B cell (primary cell): ENCODE measurements around the gene LAMA3. TPM values are rescaled to one million over a fixed set of nuclear protein-coding genes. Genes with fewer than 3 reads are reported as not detected.

Source experiments
- ATAC-seq: fragments of 200-7000 bp; cut with Tn5 transposase; one replicate; pipeline ENCODE4 v1.10.0; 2021; ENCODE audit warnings: low read depth, mild to moderate bottlenecking, moderate number of reproducible peaks, moderate library complexity
- CTCF ChIA-PET: fragments of 350-600 bp; sonication (Branson Sonifier 250); formaldehyde crosslinking; loops from one replicate; lab custom pipeline; 2021; ENCODE audit warnings: antibody characterized with exemption, inconsistent platforms; lab: Charles Lee
- POLR2A ChIA-PET: fragments of 350-600 bp; sonication (Branson Sonifier 250); formaldehyde crosslinking; loops from one replicate; lab custom pipeline; 2021; ENCODE audit warnings: antibody characterized with exemption; lab: Charles Lee
- DNase-seq: peaks from one replicate; pipeline ENCODE4 v3.0.0; 2013
- H2AFZ ChIP-seq: 2 replicates; pipeline ENCODE4 v1.6.1; 2012; ENCODE audit warnings: mild to moderate bottlenecking, low read depth, low read length; ENCODE audit not compliant: insufficient read depth, poor library complexity, severe bottlenecking
- H3K27ac ChIP-seq, 2 donors: 1 replicate in 1 of 2; 2 replicates in 1 of 2; pipeline ENCODE4 v1.5.1; 2012 to 2013; ENCODE audit warnings: low read length in 2 of 2, mild to moderate bottlenecking in 2 of 2, moderate library complexity in 1 of 2
- H3K27me3 ChIP-seq, 4 experiments: fragments of 200-600 bp in 1 of 4; sonication (generic) in 1 of 4; replicated peaks in 1 of 4; 1 replicate in 2 of 4; 2 replicates in 2 of 4; pipeline versions ENCODE4 v1.6.1 to v1.7.0; 2013 to 2016; ENCODE audit warnings: low read length in 3 of 4, mild to moderate bottlenecking in 2 of 4, mixed read lengths in 1 of 4, moderate library complexity in 1 of 4; ENCODE audit not compliant: insufficient read depth in 4 of 4, control insufficient read depth in 3 of 4; ENCODE audit errors: control extremely low read depth in 1 of 4
- H3K36me3 ChIP-seq, 2 experiments: replicated peaks in 1 of 2; 1 replicate in 1 of 2; 2 replicates in 1 of 2; pipeline versions ENCODE4 v1.6.1 to v1.7.1; 2013; ENCODE audit warnings: low read length in 1 of 2; ENCODE audit not compliant: insufficient read depth in 2 of 2, control insufficient read depth in 1 of 2; ENCODE audit errors: control extremely low read depth in 1 of 2, extremely low read depth in 1 of 2
- H3K4me1 ChIP-seq, 2 donors: fragments of 200-600 bp in 1 of 2; sonication (generic) in 1 of 2; 1 replicate in 1 of 2; 2 replicates in 1 of 2; pipeline versions ENCODE4 v1.5.1 to v1.6.1; 2013 to 2017; ENCODE audit warnings: low read length in 2 of 2; ENCODE audit not compliant: control insufficient read depth in 2 of 2, insufficient read depth in 2 of 2
- H3K4me2 ChIP-seq: replicated peaks from 2 replicates; pipeline ENCODE3; 2012; ENCODE audit warnings: mild to moderate bottlenecking, low read depth, low read length; ENCODE audit not compliant: poor library complexity, severe bottlenecking
- H3K4me3 ChIP-seq, 5 experiments: fragments of 200-600 bp in 1 of 5; sonication (generic) in 1 of 5; 1 replicate in 3 of 5; 2 replicates in 2 of 5; pipeline versions ENCODE4 v1.5.1 to v1.7.0; 2011 to 2016; ENCODE audit warnings: low read length in 4 of 5, mild to moderate bottlenecking in 4 of 5, low read depth in 2 of 5, control low read depth in 1 of 5, moderate library complexity in 1 of 5; ENCODE audit not compliant: insufficient read depth in 1 of 5; ENCODE audit errors: control extremely low read depth in 1 of 5, extremely low read depth in 1 of 5
- H3K79me2 ChIP-seq: fragments of 200-600 bp; sonication (generic); one replicate; pipeline ENCODE4 v1.6.0; 2016; ENCODE audit warnings: low read length; ENCODE audit not compliant: control insufficient read depth, insufficient read depth
- H3K9ac ChIP-seq: fragments of 200-600 bp; sonication (generic); 2 replicates; pipeline ENCODE4 v1.6.1; 2017; ENCODE audit warnings: mild to moderate bottlenecking, low read length, moderate library complexity
- H3K9me3 ChIP-seq, 3 donors: one replicate each; pipeline versions ENCODE4 v1.6.1 to v1.7.1; 2013; ENCODE audit warnings: low read length in 2 of 3; ENCODE audit not compliant: control insufficient read depth in 2 of 3, insufficient read depth in 1 of 3; ENCODE audit errors: control extremely low read depth in 1 of 3
- H4K20me1 ChIP-seq: 2 replicates; pipeline ENCODE4 v1.6.0; 2012; ENCODE audit warnings: mild to moderate bottlenecking, low read length; ENCODE audit not compliant: insufficient read depth, control insufficient read depth, poor library complexity, severe bottlenecking
- H3K27ac Mint-ChIP-seq: one replicate; pipeline ENCODE4 v1.8.0; 2021; ENCODE audit warnings: mixed read lengths
- H3K27me3 Mint-ChIP-seq: one replicate; pipeline ENCODE4 v1.8.0; 2021; ENCODE audit warnings: mixed read lengths
- H3K4me1 Mint-ChIP-seq: one replicate; pipeline ENCODE4 v1.8.0; 2021; ENCODE audit warnings: mixed read lengths
- H3K4me3 Mint-ChIP-seq: one replicate; pipeline ENCODE4 v1.8.0; 2021; ENCODE audit warnings: mixed read lengths
- H3K9me3 Mint-ChIP-seq: one replicate; pipeline ENCODE4 v1.8.0; 2022; ENCODE audit warnings: mixed read lengths; ENCODE audit not compliant: insufficient read depth
- CTCF ChIP-seq: fragments of 200-600 bp; IDR thresholded peaks from one replicate; pipeline ENCODE4 v1.8.0; 2022; ENCODE audit warnings: antibody characterized with exemption, mild to moderate bottlenecking
- EZH2 ChIP-seq: IDR thresholded peaks from 2 replicates; pipeline ENCODE4 v1.6.1; 2012; ENCODE audit warnings: borderline replicate concordance, low read depth, mild to moderate bottlenecking, moderate library complexity, low read length; ENCODE audit not compliant: insufficient read depth, poor library complexity, severe bottlenecking
- WGBS: methylation state at CpG from one replicate; pipeline ENCODE4 v1.1.5; 2013; ENCODE audit warnings: missing lambda C conversion rate; ENCODE audit not compliant: insufficient coverage; 5-methylcytosine and 5-hydroxymethylcytosine counted together
- intact Hi-C: fragments of 100-400 bp; cut with micrococcal nuclease; formaldehyde crosslinking; loops from one replicate; pipeline ENCODE4 v1.10.0; 2022
- polyA plus RNA-seq: library from polyadenylated mRNA; depleted of rRNA; stranded (reverse); fragments of >200 nt; gene quantifications from 2 replicates; pipeline ENCODE4 v1.2.3, GENCODE V29; 2012
- total RNA-seq, 2 donors: library from RNA; stranded (reverse); fragments of 120-200 nt in 1 of 2; gene quantifications; 1 replicate in 1 of 2; 2 replicates in 1 of 2; pipeline versions ENCODE4 v1.2.3 to v1.2.4, GENCODE V29; 2013 to 2022

The LAMA3 gene
- total and polyA plus RNA-seq, 2 donors (not counting 1 experiment from before 2014, with no cell fraction given) = 0.03 to 0.32 TPM

- H3K4me1 ChIP-seq = no peaks in the 10 kb centered on the region
- H2AFZ ChIP-seq = no peak overlapping the region
- no peaks in the 10 kb centered on the region for H3K79me2 ChIP-seq
- ChIA-PET POLR2A (no interaction called here), CTCF (no interaction called here)
- WGBS = 79% methylated on average over 5 of the region's 5 CpGs
- H3K27me3 Mint-ChIP-seq = peaks cover 47% of the 10 kb centered on the region
- H3K4me3 ChIP-seq = no peak overlapping the region
- H3K27ac ChIP-seq = no peak overlapping the region
- no peak overlapping the region for H3K27ac Mint-ChIP-seq
- no peak overlapping the region for H3K4me2 ChIP-seq
- H3K9ac ChIP-seq = no peak overlapping the region
- H3K4me3 Mint-ChIP-seq = no peak overlapping the region
- DNase-seq = no peak
- no peak for TF ChIP-seq CTCF
- no peak for TF ChIP-seq EZH2
- no peaks in the 10 kb centered on the region for H4K20me1 ChIP-seq
- intact Hi-C loops = no loop called here
- ATAC-seq = no peak
- H3K36me3 ChIP-seq = no peaks in the 10 kb centered on the region
- H3K9me3 ChIP-seq = peaks cover 0 to 2% (median 0%) of the 10 kb centered on the region in 3 donors
- H3K9me3 Mint-ChIP-seq = no peaks in the 10 kb centered on the region
- H3K4me1 Mint-ChIP-seq = no peaks in the 10 kb centered on the region
- H3K27me3 ChIP-seq = peaks cover 0 to 7% (median 0%) of the 10 kb centered on the region in 4 experiments
Measured at GRCh38 chr18:23738575-23738974, 49.3 kb downstream of the LAMA3 start.

- no CpG with 5 or more reads among the region's 4 CpGs for WGBS
- no peaks in the 10 kb centered on the region for H3K9me3 Mint-ChIP-seq
- no peak overlapping the region for H3K27ac Mint-ChIP-seq
Measured at GRCh38 chr18:23740105-23740830, 51.0 kb downstream of the LAMA3 start.

More at GRCh38 chr18:23740105-23740830, 51.0 kb downstream of the LAMA3 start:
- CTCF ChIA-PET = no interaction called here
- H3K4me3 Mint-ChIP-seq = no peak overlapping the region
- no peak for TF ChIP-seq CTCF
- no peak for TF ChIP-seq EZH2
- H2AFZ ChIP-seq = no peak overlapping the region
- H3K9ac ChIP-seq = no peak overlapping the region
- no peaks in the 10 kb centered on the region for H3K4me1 ChIP-seq
- H3K36me3 ChIP-seq = no peaks in the 10 kb centered on the region
- no peaks in the 10 kb centered on the region for H4K20me1 ChIP-seq
- H3K27me3 Mint-ChIP-seq = peaks cover 53% of the 10 kb centered on the region
- no peak overlapping the region for H3K27ac ChIP-seq
- POLR2A ChIA-PET = no interaction called here
- no peak for DNase-seq
- H3K9me3 ChIP-seq = peaks cover 0 to 2% (median 0%) of the 10 kb centered on the region in 3 donors
- H3K4me1 Mint-ChIP-seq = no peaks in the 10 kb centered on the region
- no peak for ATAC-seq
- H3K4me2 ChIP-seq = no peak overlapping the region
- H3K79me2 ChIP-seq = no peaks in the 10 kb centered on the region
- H3K4me3 ChIP-seq = no peak overlapping the region
- peaks cover 0 to 7% (median 0%) of the 10 kb centered on the region in 4 experiments for H3K27me3 ChIP-seq
- intact Hi-C loops = no loop called here
